Mesendoderm (in vitro differentiated cells): Measurements from ENCODE around the gene RBM46.

ENCODE experiments used
- DNase-seq: peaks from one replicate; pipeline ENCODE4 v3.0.0; 2013
- H2AK5ac ChIP-seq: 2 replicates; pipeline ENCODE4 v1.6.1; 2013; ENCODE audit warnings: low read length, inconsistent platforms
- H2BK120ac ChIP-seq: 2 replicates; pipeline ENCODE4 v1.6.1; 2013; ENCODE audit warnings: low read depth, mild to moderate bottlenecking, low read length, moderate library complexity, mixed read lengths
- H2BK15ac ChIP-seq: replicated peaks from 2 replicates; pipeline ENCODE4 v1.6.1; 2013; ENCODE audit warnings: low read depth, mild to moderate bottlenecking, moderate library complexity
- H2BK5ac ChIP-seq: 2 replicates; pipeline ENCODE4 v1.6.1; 2013; ENCODE audit warnings: low read length, inconsistent platforms
- H3K18ac ChIP-seq: 2 replicates; pipeline ENCODE4 v1.6.1; 2013; ENCODE audit warnings: mild to moderate bottlenecking, low read length, mixed read lengths
- H3K23ac ChIP-seq: one replicate; pipeline ENCODE4 v1.6.1; 2013; ENCODE audit warnings: low read length
- H3K27ac ChIP-seq: 2 replicates; pipeline ENCODE4 v1.5.1; 2013; ENCODE audit warnings: low read depth, mild to moderate bottlenecking, inconsistent platforms, low read length, moderate library complexity
- H3K27me3 ChIP-seq: 2 replicates; pipeline ENCODE4 v1.6.1; 2013; ENCODE audit warnings: low read length, control low read depth, mild to moderate bottlenecking, inconsistent platforms; ENCODE audit not compliant: insufficient read depth, poor library complexity
- H3K36me3 ChIP-seq: 2 replicates; pipeline ENCODE4 v1.6.1; 2013; ENCODE audit warnings: low read length, inconsistent platforms; ENCODE audit not compliant: control insufficient read depth, insufficient read depth
- H3K4ac ChIP-seq: one replicate; pipeline ENCODE4 v1.6.1; 2013; ENCODE audit warnings: low read depth, mild to moderate bottlenecking, low read length, moderate library complexity
- H3K4me1 ChIP-seq: 2 replicates; pipeline ENCODE4 v1.6.1; 2013; ENCODE audit warnings: low read depth, low read length, inconsistent platforms; ENCODE audit not compliant: control insufficient read depth
- H3K4me2 ChIP-seq: 2 replicates; pipeline ENCODE4 v1.6.1; 2013; ENCODE audit warnings: low read length
- H3K4me3 ChIP-seq: 2 replicates; pipeline ENCODE4 v1.5.1; 2013; ENCODE audit warnings: mild to moderate bottlenecking, low read length
- H3K56ac ChIP-seq: one replicate; pipeline ENCODE4 v1.6.1; 2013; ENCODE audit warnings: low read length
- H3K79me1 ChIP-seq: 2 replicates; pipeline ENCODE4 v1.6.1; 2013; ENCODE audit warnings: low read length, inconsistent platforms
- H3K79me2 ChIP-seq: 2 replicates; pipeline ENCODE4 v1.6.1; 2013; ENCODE audit warnings: mild to moderate bottlenecking, low read length; ENCODE audit not compliant: control insufficient read depth, insufficient read depth
- H3K9ac ChIP-seq: 2 replicates; pipeline ENCODE4 v1.6.1; 2013; ENCODE audit warnings: low read length, inconsistent platforms
- H4K5ac ChIP-seq: one replicate; pipeline ENCODE4 v1.6.1; 2013; ENCODE audit warnings: low read length
- H4K8ac ChIP-seq: one replicate; pipeline ENCODE4 v1.6.1; 2013; ENCODE audit warnings: low read depth, mild to moderate bottlenecking, control low read depth, low read length, moderate library complexity
- WGBS: extraction: QIAGEN DNeasy Blood & Tissue Kit; methylation state at CpG from one replicate; pipeline ENCODE4 v1.1.7; 2013; ENCODE audit warnings: low lambda C conversion rate, missing lambda C conversion rate; ENCODE audit not compliant: insufficient coverage; ENCODE audit errors: extremely low coverage; 5-methylcytosine and 5-hydroxymethylcytosine counted together

The RBM46 gene

DNA sequence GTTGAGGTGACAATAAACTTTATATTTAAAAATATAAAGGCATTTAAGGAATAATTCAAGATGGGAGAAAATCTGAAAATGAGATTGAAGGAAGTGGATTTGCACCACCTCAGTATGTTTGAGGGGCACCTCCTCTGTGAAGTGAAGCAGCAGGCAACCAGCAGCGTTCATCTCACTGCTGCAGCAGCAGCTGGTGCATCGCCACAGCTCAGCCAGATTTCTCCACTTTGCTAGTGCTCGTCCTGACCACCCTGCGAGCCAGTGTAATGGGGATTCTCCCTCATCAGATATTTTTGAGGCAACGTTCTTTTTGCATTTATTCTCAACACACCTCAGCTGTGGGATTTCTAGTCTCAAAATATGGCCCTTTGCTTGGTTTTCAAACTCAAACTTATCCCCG is 23.4 kb upstream of the RBM46 start:
- H3K4me1 ChIP-seq, result peaks cover 2% of the 10 kb centered on the region
- no peak overlapping the region for H2BK120ac ChIP-seq
- no peaks in the 10 kb centered on the region for H3K36me3 ChIP-seq
- no peak overlapping the region for H3K9ac ChIP-seq
- no peak overlapping the region for H3K4me3 ChIP-seq
- no peak overlapping the region for H4K8ac ChIP-seq
- no peak overlapping the region for H3K27ac ChIP-seq
- DNase-seq, result no peak
- no peak overlapping the region for H2AK5ac ChIP-seq
- H3K56ac ChIP-seq, result no peak overlapping the region
- no peak overlapping the region for H3K4me2 ChIP-seq
- H3K79me1 ChIP-seq, result no peaks in the 10 kb centered on the region
- WGBS, result no CpG with 5 or more reads among the region's 6 CpGs
- H3K4ac ChIP-seq, result no peak overlapping the region
- H3K18ac ChIP-seq, result no peak overlapping the region
- no peaks in the 10 kb centered on the region for H3K79me2 ChIP-seq
- H2BK5ac ChIP-seq, result no peak overlapping the region
- H2BK15ac ChIP-seq, result no peak overlapping the region
- no peaks in the 10 kb centered on the region for H3K27me3 ChIP-seq
- H3K23ac ChIP-seq, result no peak overlapping the region
- H4K5ac ChIP-seq, result no peak overlapping the region

DNA sequence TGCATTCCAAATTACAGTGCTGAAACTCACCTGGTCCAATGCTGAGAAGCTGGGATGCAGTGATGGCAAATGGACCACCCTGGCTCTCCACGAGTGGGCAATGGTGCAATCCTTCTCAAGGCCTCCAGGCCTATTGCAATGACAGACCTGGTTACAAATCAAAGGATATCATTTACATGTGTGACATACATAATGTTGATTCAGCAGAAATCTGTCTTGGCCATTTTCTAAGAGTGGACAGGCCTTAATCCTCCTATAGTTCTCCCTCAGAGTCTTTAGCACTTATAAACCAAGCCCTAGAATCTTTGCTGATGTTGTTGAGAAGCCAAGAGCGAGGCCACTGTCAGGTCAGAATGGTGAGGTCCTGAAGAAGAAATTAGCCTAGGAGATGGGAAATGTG is 20.2 kb upstream of the RBM46 start:
- Histone ChIP-seq H3K79me1 (no peaks in the 10 kb centered on the region), H3K27ac (no peak overlapping the region), H2BK5ac (no peak overlapping the region), H3K4ac (no peak overlapping the region), H3K4me1 (no peaks in the 10 kb centered on the region), H3K56ac (no peak overlapping the region), H2BK120ac (no peak overlapping the region), H4K8ac (no peak overlapping the region), H3K23ac (no peak overlapping the region), H3K18ac (no peak overlapping the region), H3K4me3 (no peak overlapping the region), H2BK15ac (no peak overlapping the region), H3K36me3 (no peaks in the 10 kb centered on the region), H2AK5ac (no peak overlapping the region), H4K5ac (no peak overlapping the region), H3K79me2 (no peaks in the 10 kb centered on the region), H3K27me3 (no peaks in the 10 kb centered on the region), H3K9ac (no peak overlapping the region), H3K4me2 (no peak overlapping the region)
- WGBS, result no CpG with 5 or more reads among the region's 2 CpGs
- no peak for DNase-seq

DNA sequence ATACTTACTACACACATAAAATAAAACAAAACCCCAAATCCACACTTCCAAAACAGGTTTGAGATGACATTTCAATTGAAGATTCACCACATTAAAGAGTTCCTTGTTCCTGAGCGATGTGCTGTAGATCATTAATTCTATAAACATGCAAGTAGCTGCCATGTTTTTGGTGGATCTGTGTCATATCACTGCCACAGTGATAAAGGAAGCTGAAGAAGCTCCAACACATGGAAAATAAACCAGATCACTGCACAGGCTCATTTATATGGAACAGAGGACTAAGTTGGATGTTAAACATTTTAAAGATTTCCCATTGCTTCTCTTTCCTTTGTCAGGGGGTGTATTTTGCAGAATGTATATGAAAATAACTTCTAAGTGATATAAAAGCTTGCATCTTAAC is 2.8 kb upstream of the RBM46 start:
- Histone ChIP-seq H3K18ac (no peak overlapping the region), H3K79me2 (no peaks in the 10 kb centered on the region)
- WGBS, result no CpG with 5 or more reads among the region's 1 CpG

DNA sequence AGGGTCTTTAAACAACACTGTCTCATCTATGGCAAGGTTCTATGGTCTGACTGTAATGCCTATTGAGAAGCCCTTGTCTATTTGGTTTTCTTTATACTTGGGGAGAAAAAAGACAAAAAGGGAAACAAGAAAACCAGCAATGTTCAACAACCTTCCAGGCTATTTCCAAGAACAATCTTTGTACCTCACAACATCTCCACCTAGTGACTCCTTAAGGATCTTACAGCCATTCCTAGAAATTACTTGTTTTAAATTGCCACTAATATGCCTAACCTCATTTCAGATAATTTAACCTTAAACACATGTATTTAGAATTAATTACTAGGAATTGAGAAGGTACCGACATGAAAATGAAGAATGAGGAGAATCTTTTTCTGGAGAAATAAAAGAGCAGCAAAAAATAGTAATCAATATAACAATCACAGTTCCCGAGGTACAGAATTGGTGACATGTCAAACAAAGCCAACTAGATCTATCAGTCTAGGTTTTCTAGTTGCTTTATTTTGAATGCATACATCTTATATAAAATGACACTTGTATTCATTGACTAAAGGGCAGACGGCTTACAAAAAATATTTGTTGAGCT is 1.6 kb upstream of the RBM46 start:
- Histone ChIP-seq H3K79me1 (no peaks in the 10 kb centered on the region), H3K27ac (no peak overlapping the region), H3K4me3 (no peak overlapping the region), H3K79me2 (no peaks in the 10 kb centered on the region), H3K36me3 (no peaks in the 10 kb centered on the region), H2BK15ac (no peak overlapping the region), H3K27me3 (no peaks in the 10 kb centered on the region), H2AK5ac (no peak overlapping the region), H3K4me1 (no peaks in the 10 kb centered on the region), H4K5ac (no peak overlapping the region), H2BK5ac (no peak overlapping the region), H3K56ac (no peak overlapping the region), H2BK120ac (no peak overlapping the region), H3K9ac (no peak overlapping the region), H4K8ac (no peak overlapping the region), H3K4ac (no peak overlapping the region), H3K23ac (no peak overlapping the region), H3K4me2 (no peak overlapping the region), H3K18ac (no peak overlapping the region)
- WGBS, result no CpG with 5 or more reads among the region's 3 CpGs
- peak; percentile 46 for DNase-seq

More for the DNA sequence above, 2.8 kb upstream of the RBM46 start:
- H3K27me3 ChIP-seq, result no peaks in the 10 kb centered on the region
- H3K9ac ChIP-seq, result no peak overlapping the region
- H3K4me1 ChIP-seq, result no peaks in the 10 kb centered on the region
- no peak overlapping the region for H3K56ac ChIP-seq
- H3K4me3 ChIP-seq, result no peak overlapping the region
- H4K5ac ChIP-seq, result no peak overlapping the region
- H3K4me2 ChIP-seq, result no peak overlapping the region
- no peak overlapping the region for H3K4ac ChIP-seq
- H2AK5ac ChIP-seq, result no peak overlapping the region
- H2BK120ac ChIP-seq, result no peak overlapping the region
- no peak overlapping the region for H2BK5ac ChIP-seq
- DNase-seq, result no peak
- H3K27ac ChIP-seq, result no peak overlapping the region
- no peak overlapping the region for H3K23ac ChIP-seq
- no peaks in the 10 kb centered on the region for H3K36me3 ChIP-seq
- no peak overlapping the region for H2BK15ac ChIP-seq
- H4K8ac ChIP-seq, result no peak overlapping the region
- no peaks in the 10 kb centered on the region for H3K79me1 ChIP-seq

DNA sequence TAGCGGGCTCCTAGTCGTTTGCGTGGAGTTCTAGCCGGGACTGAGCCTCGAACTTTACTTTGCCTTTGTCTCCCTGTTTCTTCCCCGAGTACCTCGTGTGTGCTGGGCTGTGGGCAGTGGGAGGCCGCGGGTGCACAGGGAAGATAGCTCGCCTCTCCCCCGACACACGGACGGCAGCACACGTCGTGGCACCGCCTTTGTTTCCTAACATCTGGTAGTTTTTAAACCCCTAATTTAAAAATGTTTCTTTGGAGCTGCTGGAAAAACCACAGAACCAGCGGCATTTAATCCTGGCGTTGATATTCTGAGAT is 866 bp downstream of the RBM46 start:
- Histone ChIP-seq H3K4ac (no peak overlapping the region), H3K27ac (no peak overlapping the region), H4K8ac (no peak overlapping the region), H3K18ac (no peak overlapping the region), H3K27me3 (no peaks in the 10 kb centered on the region), H3K4me2 (no peak overlapping the region), H2BK15ac (no peak overlapping the region), H2AK5ac (no peak overlapping the region), H3K4me3 (no peak overlapping the region), H3K79me2 (no peaks in the 10 kb centered on the region), H3K23ac (no peak overlapping the region), H3K9ac (no peak overlapping the region), H3K79me1 (no peaks in the 10 kb centered on the region), H2BK120ac (no peak overlapping the region), H3K4me1 (no peaks in the 10 kb centered on the region), H3K36me3 (no peaks in the 10 kb centered on the region), H4K5ac (no peak overlapping the region), H3K56ac (no peak overlapping the region), H2BK5ac (no peak overlapping the region)
- DNase-seq, result no peak
- WGBS, result no CpG with 5 or more reads among the region's 18 CpGs

DNA sequence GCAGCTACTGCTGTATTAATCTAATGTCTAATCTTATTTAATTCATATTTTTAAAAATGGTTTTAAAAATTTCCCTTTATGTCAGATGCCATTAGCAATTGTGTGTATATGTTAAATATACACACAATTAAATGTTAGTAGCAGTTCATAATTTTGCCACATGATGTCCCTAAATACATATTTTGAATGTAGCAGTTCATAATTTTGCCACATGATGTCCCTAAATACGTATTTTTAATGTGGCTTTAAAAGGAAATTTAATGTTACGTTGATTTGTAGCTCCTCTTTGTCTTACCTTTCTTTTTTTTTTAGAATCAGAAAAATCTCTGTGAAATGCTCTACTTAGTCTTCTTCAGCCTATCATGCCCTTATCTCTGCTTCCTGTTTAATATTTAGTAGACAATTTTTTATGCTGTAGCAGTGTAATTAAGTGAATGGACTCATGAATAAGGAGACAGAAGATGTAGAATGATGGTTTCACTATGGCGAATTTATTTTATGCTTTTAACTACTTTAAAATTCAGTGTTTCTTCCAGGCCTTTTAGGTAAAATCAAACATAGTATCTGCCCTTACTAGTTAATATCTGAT is 26.1 kb downstream of the RBM46 start:
- no CpG with 5 or more reads among the region's 3 CpGs for WGBS
- H3K4me3 ChIP-seq, result no peak overlapping the region
- H3K9ac ChIP-seq, result no peak overlapping the region
- no peaks in the 10 kb centered on the region for H3K4me1 ChIP-seq
- H3K4me2 ChIP-seq, result no peak overlapping the region
- H4K5ac ChIP-seq, result no peak overlapping the region
- H3K23ac ChIP-seq, result no peak overlapping the region
- no peaks in the 10 kb centered on the region for H3K27me3 ChIP-seq
- H2BK5ac ChIP-seq, result no peak overlapping the region
- DNase-seq, result peak; percentile 22
- no peaks in the 10 kb centered on the region for H3K79me1 ChIP-seq
- H3K56ac ChIP-seq, result no peak overlapping the region
- H4K8ac ChIP-seq, result no peak overlapping the region
- no peak overlapping the region for H3K4ac ChIP-seq
- no peak overlapping the region for H2BK15ac ChIP-seq
- H3K27ac ChIP-seq, result no peak overlapping the region
- no peak overlapping the region for H2AK5ac ChIP-seq
- H3K36me3 ChIP-seq, result no peaks in the 10 kb centered on the region
- no peak overlapping the region for H3K18ac ChIP-seq
- no peak overlapping the region for H2BK120ac ChIP-seq
- H3K79me2 ChIP-seq, result no peaks in the 10 kb centered on the region
